ENCODE data around the gene ADTRP.

The ADTRP gene

GRCh38 chr6:11772109-11772825 lies 6.3 kb downstream of the ADTRP start:
- no peak for DNase-seq

DNA sequence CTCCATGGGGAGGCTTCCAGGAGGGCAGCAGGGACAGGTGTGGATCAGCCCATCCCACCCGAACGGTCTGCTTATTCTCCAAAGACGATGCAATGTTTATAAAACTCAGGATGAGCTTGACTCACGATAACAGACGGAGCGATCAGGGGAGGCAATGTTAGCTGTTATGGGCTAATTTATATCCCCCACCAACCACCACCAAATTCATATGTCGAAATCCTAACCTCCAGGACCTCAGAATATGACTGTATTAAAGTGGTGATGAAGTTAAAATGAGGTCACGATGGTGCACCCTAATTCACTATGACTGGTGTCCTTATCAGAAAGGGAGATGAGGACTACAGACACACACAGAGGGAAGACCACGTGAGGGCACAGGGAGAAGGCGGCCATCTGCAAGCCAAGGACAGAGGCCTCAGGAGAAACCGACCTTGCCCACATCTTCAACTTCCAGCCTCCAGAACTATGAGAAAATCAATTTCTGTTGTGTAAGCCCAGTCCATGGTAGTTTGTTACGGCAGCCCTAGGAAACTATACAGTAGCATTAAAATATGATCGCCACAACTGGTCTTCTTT lies 7.0 kb downstream of the ADTRP start:
- no peak for DNase-seq

- no peak for DNase-seq
Measured at GRCh38 chr6:11770546-11771466, 7.8 kb downstream of the ADTRP start.

- no peak for DNase-seq
Measured at GRCh38 chr6:11769811-11770545, 8.6 kb downstream of the ADTRP start.

- DNase-seq, result no peak
Measured at GRCh38 chr6:11769244-11769643, 9.4 kb downstream of the ADTRP start.

DNA sequence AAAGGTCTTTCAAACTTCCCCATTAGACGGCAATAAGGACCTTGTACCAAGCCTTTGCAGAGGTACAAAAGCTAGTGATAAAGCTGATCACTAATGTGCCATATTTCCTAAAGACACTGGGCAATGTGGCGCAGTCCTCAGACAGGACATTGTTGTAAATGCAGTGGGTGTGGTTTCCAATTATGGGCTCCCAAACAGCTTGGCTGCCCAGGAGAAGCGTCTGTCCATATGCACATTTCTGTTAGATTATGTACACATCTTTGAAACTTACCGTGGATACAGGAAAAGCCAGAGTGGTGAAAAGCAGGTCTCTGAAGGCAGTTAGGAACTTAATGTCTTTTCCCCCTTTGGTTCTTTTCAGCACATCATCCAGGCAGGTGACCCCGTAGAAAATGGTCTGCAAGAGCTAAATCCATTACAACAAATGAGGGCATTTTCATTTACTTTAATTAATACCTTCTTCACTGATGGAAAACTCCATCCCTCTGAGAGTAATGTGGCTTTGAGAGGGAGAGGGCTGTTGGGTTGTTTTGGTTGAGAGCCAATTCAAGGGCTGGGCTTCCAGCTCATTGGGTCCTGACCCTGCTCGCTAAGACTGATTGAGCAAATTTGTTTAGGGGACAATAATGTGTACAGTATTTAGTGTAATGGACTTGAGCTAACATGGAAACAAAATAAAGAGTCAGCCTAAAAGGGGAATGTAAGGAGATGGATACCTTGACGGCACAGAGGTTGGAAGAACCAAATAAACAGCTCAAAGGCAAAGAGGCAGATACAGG lies 10.4 kb downstream of the ADTRP start:
- no peak for DNase-seq

DNA sequence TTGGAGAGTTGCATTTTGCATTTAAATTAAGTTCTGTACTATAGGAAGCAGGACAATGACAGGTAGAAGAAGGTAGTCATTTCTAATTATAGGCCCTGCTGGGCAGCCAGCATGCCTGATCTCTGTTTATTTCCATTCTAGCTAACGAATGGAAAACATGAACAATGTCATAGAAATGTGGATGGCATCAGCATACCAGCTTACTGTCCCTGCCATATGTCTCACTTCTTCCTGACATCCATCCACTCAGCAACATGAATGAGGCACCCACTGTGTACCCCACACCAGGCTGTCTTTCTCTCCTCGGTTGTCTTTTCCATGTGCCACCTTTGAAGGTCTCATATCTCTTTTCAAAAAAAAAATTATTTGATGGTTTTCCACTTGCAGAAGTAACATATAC lies 11.1 kb downstream of the ADTRP start:
- no peak for DNase-seq

- no peak for DNase-seq
Measured at GRCh38 chr6:11766589-11767450, 11.8 kb downstream of the ADTRP start.

- DNase-seq, result no peak
Measured at GRCh38 chr6:11766043-11766442, 12.6 kb downstream of the ADTRP start.

GRCh38 chr6:11764250-11764604 lies 14.4 kb downstream of the ADTRP start:
- no peak for DNase-seq

- DNase-seq, result no peak
Measured at GRCh38 chr6:11763460-11764249, 14.9 kb downstream of the ADTRP start.

DNA sequence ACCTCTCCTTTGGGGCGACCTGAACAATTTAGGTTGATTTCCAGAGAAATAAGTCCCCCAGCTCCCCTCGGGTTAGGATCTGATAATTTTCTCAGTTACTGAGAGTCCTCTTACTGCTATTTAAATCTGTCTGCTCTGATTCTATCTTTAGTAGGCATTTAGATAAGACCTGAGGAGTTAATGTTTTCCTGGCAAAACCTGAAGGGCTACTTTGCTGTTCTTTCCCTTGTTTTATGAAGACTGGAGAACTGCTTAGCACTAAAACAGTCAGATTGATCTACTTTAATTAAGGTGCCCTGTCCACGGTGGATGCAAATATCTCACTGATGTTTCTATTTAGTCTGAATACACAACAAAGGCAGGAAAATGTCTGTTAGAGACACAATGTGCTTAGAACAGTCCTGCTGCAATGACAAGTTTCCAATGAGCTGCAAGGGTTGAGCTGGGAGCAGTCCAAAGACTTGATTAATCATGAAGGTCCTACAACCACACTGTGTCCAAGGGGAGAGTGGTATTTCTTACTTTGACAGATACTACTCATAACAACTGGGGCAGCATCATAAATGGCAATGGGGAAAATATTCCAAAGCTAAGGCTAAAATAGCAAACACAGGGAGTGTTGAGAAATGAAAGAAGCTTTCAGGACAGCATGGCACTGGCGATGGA lies 15.7 kb downstream of the ADTRP start:
- DNase-seq, result no peak

GRCh38 chr6:11761744-11762620 lies 16.6 kb downstream of the ADTRP start:
- no peak for DNase-seq

DNA sequence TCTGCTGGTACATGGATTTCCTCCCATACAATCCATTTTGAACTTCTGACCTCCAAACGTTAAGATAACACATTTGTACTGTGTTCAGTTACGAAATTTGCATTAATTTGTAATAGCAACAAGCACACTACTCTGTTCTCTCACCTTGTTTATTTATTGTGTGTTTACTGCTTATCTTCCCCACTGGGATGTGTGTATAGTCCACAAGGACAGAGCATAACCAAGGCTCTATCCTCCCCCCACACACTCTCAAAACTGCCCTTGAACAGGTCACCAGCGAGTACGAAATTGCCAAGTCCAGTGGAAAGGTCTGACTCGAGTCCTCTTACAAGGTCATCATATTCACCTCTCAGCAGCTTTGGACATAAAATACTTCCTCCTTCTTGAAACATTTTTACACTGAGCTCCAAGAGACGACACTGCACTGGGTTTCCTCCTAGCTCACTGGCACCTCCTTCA lies 18.6 kb downstream of the ADTRP start:
- no peak for DNase-seq

DNA sequence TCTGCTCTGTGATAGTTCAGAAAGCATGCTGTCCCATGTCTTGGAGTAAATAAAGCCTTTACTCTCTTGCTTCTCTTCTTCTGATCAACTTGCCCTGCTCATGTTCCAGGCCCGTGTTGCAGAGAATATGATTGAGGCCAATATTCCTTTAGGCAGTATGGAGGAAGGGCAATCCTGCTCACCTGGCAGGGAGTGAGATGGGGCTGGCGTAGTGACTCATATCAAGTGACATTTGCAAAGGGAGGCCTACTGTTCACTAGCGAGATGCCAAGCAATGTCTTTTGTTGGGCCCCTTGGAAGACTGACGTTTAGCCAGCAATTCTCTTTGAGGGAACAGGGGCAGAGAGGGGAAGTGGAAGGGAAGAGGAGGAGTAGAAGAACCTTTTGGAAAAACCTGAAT lies 19.7 kb downstream of the ADTRP start:
- DNase-seq, result no peak

DNA sequence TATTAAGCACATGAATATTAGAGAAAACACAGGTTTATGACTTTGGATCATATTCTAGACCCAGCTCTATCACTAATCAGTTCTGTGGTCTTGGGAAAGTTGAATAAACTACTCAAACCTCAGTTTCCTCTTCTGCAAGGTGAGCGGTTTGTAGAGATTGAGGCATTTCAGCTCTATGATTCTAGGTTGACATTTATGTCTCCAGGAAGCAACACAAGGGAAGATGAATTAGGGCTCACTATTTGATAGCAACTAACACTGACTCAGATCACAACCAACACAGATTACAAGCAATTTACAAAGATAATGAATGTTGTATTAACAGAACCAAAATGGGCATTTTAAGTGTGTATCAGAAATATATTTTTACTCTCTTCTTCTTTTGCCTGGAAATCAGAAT lies 21.9 kb downstream of the ADTRP start:
- DNase-seq, result no peak

GRCh38 chr6:11756292-11756691 lies 22.3 kb downstream of the ADTRP start:
- DNase-seq, result no peak

GRCh38 chr6:11755725-11756124 lies 22.9 kb downstream of the ADTRP start:
- no peak for DNase-seq

Data from SIG-M5 (cell line).